Activated T-helper 1 cell treated with anti-CD3 and anti-CD28 coated beads, Interleukin-12 subunit alpha, Interleukin-12 subunit beta, Interleukin-2, Interleukin-4 antibody, amounts not matched to agents 30 ng/mL and 10 ng/mL and 1 ng/mL, durations not matched to agents 14 hours and 24 hours and 36 hours (primary cell): Measurements from ENCODE around the gene TASL. TPM values are rescaled to one million over a fixed set of nuclear protein-coding genes. Genes with fewer than 3 reads are reported as not detected.

Source experiments
- total RNA-seq: library from RNA; stranded (reverse); gene quantifications from 2 replicates; pipeline ENCODE4 v1.2.3, GENCODE V29; 2022

TASL gene
- total RNA-seq, 1 donor from 2014 or later = 7.0 TPM

Other genes starting within 250 kb of the TASL start
- 71.1 and 77.5 TPM in 2 replicates for gene GK, start 75.7 kb upstream of the TASL start, total RNA-seq